Erythroblast (primary cell): ENCODE measurements around the gene AP4B1.
"Not testable (repeated sequence)": the region's sequence is repeated elsewhere in the genome, so short reads cannot be mapped to it uniquely, and the experiment has no call there.

Experiments used
- DNase-seq, 2 experiments: peaks; one replicate each; lab custom pipeline; 2025; lab: John Stamatoyannopoulos, UW
- GATA1 ChIP-seq: IDR thresholded peaks from 2 replicates; pipeline ENCODE4 v1.6.1; 2011; ENCODE audit warnings: low read depth, mild to moderate bottlenecking, control low read depth, low read length, moderate library complexity
- POLR2A ChIP-seq: IDR thresholded peaks from 2 replicates; pipeline ENCODE4 v1.6.1; 2011; ENCODE audit warnings: mild to moderate bottlenecking, low read length

AP4B1 gene

DNA sequence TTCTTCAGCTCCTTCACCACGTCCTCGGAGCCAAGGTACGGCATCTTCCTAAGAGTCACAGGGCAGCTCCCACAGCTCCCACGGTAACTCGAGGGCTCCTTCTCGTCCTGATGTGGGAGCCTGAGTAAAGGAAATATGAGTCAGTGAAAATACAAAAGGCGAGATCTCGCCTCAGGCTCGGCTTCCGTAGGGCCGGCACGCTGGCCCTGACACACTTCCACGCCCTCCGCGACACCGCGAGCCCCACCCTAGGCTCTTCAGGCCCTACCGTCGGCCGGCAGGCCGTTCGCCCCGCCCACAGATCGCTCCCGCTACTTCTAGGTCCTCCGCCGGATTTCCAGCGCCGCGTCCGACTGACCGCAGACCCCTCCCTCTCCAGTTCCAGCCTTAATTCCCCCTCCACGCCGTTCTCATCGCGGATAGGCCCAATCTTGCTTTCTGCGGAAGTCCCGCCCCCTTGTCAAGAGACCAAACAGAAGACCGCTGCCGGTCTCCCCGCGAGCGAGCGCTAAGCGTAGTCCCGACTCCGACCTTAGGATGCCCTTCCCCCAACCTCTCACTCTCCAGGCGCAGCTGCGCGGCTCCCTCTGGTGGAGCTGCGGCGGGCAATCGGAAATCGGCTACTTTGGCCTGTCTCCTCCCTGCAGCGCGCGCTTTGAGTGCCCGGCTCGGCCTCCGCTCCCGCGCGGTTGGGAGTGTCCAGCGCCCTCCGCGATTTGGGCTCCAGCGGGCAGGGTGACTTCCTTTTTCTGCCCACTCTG is at the start of gene AP4B1, which contains the start of gene DCLRE1B:
Gene AP4B1, minus strand, starts transcription at position 126 of the 761 bp plus-strand sequence. Its CDS starts 82 bp downstream, at position 44.
Gene DCLRE1B, plus strand, starts transcription at position 653 of the 761 bp plus-strand sequence. CDS start 261 bp downstream, outside the sequence.
- TF ChIP-seq POLR2A (peak; percentile 92), GATA1 (no peak)
- DNase-seq, result peak; percentile 99 to 100

DNA sequence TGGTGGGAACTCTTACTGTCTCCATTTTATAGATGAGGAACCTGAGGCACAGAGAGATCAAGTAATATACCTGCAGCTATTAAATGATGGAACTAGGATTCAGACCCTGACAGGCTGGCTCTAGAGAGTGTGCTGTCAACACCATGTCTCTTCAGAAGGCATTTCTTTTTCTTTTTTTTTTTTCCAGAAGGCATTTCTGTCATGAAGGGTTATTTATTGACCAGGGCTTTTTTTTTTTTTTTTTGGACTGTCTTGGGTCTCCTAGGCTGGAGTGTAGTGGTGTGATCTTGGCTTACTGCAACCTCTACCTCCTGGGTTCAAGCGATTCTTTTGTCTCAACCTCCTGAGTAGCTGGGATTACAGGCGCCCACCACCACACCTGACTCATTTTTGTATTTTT is 47.1 kb upstream of the AP4B1 start:
- TF ChIP-seq GATA1 (no peak), POLR2A (no peak)
- no peak for DNase-seq

DNA sequence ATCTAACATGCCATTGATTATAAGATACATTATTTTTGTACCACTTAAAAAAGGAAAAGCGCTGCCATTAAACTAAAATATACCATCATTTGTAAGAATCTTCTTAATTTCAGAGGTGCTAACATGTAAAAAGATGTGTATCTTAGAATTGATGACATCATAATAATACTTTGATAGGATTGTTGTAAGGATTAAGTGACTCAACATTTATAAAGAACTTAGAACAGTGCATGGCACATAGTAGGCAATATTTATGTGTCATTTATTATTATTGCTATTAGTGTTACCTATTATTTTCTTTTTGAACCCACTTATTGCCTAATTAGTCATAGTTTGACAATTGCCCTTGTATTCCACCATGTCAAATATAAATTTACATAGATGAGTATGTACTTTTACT is 46.3 kb upstream of the AP4B1 start:
- TF ChIP-seq POLR2A (no peak), GATA1 (no peak)
- no peak for DNase-seq

DNA sequence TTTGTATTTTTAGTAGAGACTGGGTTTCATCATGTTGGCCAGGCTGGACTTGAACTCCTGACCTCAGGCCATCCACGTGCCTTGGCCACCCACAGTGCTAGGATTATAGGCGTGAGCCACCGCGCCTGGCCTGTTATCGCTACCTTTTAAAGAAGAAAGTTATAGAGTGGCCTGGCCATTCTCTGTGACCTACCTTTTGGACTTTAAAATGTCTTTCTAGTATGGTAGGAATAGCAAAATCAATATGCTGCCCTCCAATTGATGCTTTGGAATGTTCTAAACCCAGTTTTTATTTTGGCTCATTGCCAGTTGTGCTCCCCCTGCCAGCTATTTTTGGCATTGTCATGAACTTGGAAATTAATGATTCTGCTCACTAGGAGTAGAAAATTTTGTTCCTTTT is 44.4 kb upstream of the AP4B1 start:
- TF ChIP-seq POLR2A (no peak), GATA1 (no peak)
- DNase-seq, result peak; percentile 48 to 66

DNA sequence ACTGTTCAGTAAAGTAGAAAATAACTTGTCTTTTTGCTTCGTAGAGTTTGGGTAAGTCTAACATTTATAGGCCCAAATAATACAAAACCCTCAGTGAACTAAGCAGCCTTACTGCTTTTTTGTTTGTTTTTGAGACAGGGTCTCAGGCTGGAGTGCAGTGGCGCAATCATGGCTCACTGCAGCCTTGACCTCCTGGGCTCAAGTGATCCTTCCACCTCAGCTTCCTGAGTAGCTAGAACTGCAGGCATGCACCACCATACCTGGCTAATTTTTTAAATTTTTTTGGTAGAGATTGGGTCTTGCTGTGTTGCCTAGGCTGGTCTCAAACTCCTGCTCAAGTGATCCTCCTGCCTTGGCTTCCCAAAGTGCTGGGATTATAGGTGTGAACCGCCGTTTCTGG is 43.6 kb upstream of the AP4B1 start:
- not testable (repeated sequence) for DNase-seq

DNA sequence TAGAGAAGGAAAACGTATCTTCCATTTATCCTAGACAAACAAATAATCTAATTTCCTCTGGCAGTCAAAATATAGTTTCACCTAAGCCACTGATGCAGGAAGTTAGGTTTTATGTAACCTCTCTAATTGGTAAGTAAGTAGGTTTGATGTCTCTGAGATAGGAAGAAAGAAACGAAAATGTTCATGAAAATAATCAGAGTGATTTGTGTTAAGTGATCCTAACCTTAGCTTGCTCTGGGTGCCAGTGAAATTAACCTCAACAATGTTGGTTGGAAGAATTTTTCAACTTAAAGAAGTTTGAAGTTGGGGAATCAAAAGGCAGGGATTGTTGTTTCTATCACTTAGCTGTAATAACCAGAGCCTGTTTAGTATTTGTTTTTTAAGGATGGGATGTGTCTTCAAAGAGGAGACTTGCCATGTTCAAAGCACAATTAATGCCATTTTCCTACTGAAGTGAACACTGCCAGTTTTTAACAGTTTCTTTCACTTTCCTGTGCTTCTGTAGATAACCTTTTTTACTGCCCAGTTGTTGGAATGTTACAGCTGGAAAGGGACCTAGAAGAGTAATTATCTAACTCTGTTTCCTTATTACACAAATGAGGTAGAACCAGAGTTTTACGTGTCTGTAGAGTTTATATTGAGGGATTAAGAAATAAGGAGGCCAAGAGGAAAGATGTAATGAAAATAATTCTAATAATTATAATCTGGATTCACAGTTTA is 42.9 kb upstream of the AP4B1 start:
- DNase-seq, result no peak

DNA sequence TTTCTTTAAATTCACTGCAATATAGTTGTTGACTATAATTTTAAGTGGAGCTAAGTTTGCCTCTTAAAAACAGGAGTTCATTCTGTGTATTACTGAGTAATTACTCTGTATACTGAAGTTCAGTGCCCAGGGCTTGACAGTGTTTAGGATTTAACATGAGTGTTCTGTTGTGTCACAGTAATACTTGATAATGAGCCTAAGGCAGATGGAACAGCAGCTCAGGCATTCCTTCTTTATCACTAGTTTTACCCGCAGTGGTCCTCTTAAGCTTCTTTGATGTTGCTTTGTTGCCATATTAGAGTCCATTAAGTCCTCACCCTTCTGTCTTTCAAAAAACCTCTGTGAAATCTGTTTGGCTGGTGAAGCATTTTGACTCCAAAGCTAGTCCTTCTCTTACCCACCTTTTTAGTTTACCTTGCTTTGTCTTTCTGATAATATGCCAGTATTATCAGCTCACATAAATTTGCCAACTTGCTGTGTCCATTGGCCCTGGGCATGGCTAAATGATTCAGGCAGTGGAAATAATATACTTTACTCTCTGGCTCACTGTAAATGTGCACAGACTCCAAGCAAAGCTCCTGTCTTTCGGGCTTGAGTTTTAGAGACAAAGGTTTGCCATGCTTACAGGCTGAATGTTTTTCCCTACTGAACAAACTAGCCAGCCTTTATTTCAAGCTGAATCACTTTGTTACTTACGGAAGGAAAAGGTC is 42.2 kb upstream of the AP4B1 start:
- TF ChIP-seq POLR2A (no peak), GATA1 (no peak)
- DNase-seq, result peak in 1 of 2 experiments; percentile 21

More for the DNA sequence above, 42.9 kb upstream of the AP4B1 start:
- no peak for TF ChIP-seq GATA1
- TF ChIP-seq POLR2A, result no peak

DNA sequence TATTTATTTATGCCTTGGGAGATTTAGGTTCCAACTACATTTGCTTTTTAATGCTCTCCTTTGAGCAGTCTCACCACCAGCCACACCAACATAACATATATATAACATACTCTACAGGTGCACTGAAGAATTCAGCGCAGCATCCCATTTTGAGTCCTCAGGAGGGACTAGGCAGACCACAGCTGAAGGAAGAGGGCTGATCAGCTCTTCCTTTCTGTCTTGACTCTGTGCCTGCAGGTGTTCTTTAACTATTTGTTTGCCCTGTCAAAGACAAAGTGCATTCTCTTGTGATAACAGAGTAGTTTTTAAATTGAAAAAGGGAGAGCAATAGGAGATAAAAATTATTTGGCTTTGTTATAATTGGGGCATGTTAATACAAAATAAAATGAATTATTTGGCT is 41.5 kb upstream of the AP4B1 start:
- no peak for TF ChIP-seq POLR2A
- TF ChIP-seq GATA1, result no peak
- DNase-seq, result no peak

DNA sequence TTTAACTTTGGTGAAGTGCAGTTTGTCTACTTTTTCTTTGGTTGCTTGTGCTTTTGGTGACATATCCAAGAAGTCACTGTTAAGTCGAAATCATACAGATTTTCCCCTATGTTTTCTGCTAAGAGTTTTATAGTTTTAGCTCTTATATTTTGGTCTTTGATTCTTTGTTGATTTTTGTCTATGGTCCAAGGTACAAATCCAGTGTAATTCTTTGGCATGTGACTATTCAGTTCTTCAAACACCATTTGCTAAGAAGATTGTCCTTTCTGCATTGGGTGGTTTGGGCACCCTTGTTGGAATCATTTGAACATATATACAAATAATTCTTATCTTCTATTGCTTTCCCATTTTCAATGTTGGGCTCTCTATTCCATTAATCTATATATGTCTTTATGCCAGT is 40.7 kb upstream of the AP4B1 start:
- no peak for TF ChIP-seq POLR2A
- no peak for TF ChIP-seq GATA1
- no peak for DNase-seq

DNA sequence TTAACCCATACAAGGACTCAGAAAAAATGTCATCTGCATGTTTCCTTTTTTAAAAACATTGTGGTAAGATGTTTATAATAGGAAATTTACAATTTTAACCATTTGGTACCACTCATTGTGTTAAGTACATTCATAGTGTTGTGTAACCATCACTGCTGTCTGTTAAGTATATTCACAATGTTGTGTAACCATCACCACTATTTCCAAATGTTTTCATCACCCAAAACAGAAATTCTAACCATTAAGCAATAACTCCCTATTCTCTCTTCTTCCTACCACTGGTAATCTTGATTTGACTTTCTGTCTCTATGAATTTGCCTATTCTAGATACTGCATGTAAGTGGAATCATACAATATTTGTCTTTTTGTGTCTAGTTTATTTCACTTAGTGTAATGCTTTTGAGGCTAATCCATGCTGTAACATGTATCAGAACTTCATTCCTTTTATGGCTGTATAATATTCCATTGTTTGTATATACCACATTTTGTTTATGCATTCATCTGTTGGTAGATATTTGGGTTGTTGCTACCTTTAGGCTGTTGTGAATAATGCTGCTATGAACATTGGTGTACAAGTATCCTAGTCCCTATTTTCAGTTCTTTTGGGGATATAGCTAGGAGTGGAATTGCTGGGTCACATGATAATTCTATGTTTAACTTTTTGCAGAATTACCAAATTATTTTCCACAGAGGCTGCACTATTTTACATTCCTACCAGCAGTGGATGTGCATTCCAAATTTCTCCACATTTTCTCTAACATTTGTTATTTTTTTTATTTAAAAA is 38.6 kb upstream of the AP4B1 start:
- peak in 1 of 2 experiments; percentile 49 for DNase-seq
- TF ChIP-seq POLR2A (no peak), GATA1 (no peak)

DNA sequence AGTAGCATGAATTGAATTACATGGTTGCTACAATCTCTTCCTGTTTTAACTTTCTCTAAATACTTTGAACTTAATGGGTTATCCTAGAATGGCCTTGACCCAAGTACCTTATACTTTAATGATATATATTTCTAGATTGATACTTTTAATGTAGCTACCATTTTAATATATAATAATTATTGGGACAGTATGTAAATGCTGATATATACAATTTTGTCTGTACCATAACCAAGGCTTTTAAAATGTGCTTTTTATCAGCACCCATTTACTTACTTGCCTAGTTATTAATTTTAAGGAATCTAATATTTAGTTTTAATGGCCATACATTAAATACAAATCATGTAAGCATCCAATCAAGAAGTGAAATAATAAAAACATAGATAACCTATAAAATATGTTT is 37.9 kb upstream of the AP4B1 start:
- DNase-seq, result no peak
- TF ChIP-seq POLR2A (no peak), GATA1 (no peak)

DNA sequence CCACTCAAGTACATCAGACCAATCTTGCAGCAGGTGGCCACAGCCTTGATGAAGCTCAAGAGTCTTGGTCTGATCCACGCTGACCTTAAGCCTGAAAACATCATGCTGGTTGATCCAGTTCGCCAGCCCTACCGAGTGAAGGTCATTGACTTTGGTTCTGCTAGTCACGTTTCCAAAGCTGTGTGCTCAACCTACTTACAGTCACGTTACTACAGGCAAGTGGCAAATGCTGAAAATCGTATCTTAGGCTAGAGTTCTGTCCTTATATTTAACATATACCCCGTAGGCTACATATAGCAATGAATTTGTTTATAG is 36.6 kb upstream of the AP4B1 start:
- DNase-seq, result no peak

More for the DNA sequence above, 36.6 kb upstream of the AP4B1 start:
- TF ChIP-seq GATA1 (no peak), POLR2A (no peak)
